Stimulated activated naive B cell treated with anti-CD40 and anti-IgM and Interleukin-4, amounts not matched to agents 10 μg/mL and 1 μg/mL and 100 μg/mL, for 72 hours (primary cell): ENCODE data around the gene ZFAND6.
"Not testable (repeated sequence)": the region's sequence is repeated elsewhere in the genome, so short reads cannot be mapped to it uniquely, and the experiment has no call there.

Source experiments
- ATAC-seq, 2 donors: fragments of 150-1000 bp; cut with Tn5 transposase; replicated peaks; 2 replicates each; pipeline ENCODE4 v1.10.0; 2021; ENCODE audit warnings: moderate library complexity in 1 of 2
- DNase-seq: peaks from one replicate; pipeline ENCODE4 v3.0.0; 2021
- H3K27ac Mint-ChIP-seq: one replicate; pipeline ENCODE4 v1.8.0; 2022; ENCODE audit warnings: mild to moderate bottlenecking, mixed read lengths
- H3K27me3 Mint-ChIP-seq, 2 donors: one replicate each; pipeline ENCODE4 v1.8.0; 2022; ENCODE audit warnings: mixed read lengths in 2 of 2
- H3K36me3 Mint-ChIP-seq, 2 donors: one replicate each; pipeline ENCODE4 v1.8.0; 2022; ENCODE audit warnings: mixed read lengths in 2 of 2, mild to moderate bottlenecking in 1 of 2
- H3K4me1 Mint-ChIP-seq, 2 donors: one replicate each; pipeline ENCODE4 v1.8.0; 2022; ENCODE audit warnings: mixed read lengths in 2 of 2, mild to moderate bottlenecking in 1 of 2
- H3K4me3 Mint-ChIP-seq, 2 donors: one replicate each; pipeline ENCODE4 v1.8.0; 2022; ENCODE audit warnings: mild to moderate bottlenecking in 2 of 2, mixed read lengths in 2 of 2, moderate library complexity in 1 of 2
- H3K9me3 Mint-ChIP-seq, 2 donors: one replicate each; pipeline ENCODE4 v1.8.0; 2022; ENCODE audit warnings: mixed read lengths in 2 of 2, mild to moderate bottlenecking in 1 of 2

The ZFAND6 gene

GRCh38 chr15:80058851-80059785 lies at the start of gene ZFAND6:
TSS of gene ZFAND6 (plus strand) at chr15:80059676. CDS start at chr15:80120345, 60,669 bp downstream.
- peak within 1 kb of the TSS; percentile 98 for H3K27ac Mint-ChIP-seq
- H3K9me3 Mint-ChIP-seq, result no peaks in the 10 kb centered on the region
- H3K4me1 Mint-ChIP-seq, result peaks cover 18 to 45% of the 10 kb centered on the region in 2 donors
- H3K27me3 Mint-ChIP-seq, result no peaks in the 10 kb centered on the region
- ATAC-seq, result peak; percentile 83 to 86
- peak; percentile 95 for DNase-seq
- no peaks in the 10 kb centered on the region for H3K36me3 Mint-ChIP-seq
- H3K4me3 Mint-ChIP-seq, result peak within 1 kb of the TSS; percentile 95 to 98

DNA sequence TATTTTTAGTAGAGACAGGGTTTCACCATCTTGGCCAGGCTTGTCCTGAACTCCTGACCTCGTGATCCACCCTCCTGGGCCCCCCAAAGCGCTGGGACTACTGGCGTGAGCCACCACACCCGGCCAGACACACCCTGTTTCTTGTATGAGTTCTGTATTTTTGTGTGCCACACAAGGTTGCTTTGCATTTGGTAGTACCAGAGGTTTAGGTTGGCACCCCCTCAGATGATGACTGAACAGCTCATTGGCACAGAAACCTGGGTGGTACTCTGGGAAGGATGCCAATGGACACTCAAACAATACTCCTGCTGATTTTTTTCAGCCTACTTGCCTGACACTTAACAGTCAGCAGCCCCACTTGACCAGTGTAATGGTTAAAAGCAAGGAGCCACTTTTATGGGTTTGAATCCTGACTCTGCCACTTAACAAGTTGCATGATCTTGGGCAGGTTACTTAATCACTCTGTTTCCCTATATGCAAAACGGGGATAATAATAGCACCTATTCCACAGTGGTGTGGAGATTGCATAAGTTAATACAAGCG lies 49.3 kb upstream of the ZFAND6 start:
- no peak for DNase-seq
- H3K27me3 Mint-ChIP-seq, result no peaks in the 10 kb centered on the region
- peaks cover 25 to 36% of the 10 kb centered on the region in 2 donors for H3K4me1 Mint-ChIP-seq
- peak overlapping the region; percentile 91 for H3K27ac Mint-ChIP-seq
- H3K4me3 Mint-ChIP-seq, result peak overlapping the region; percentile 9 to 46
- peaks cover 0 to 4% of the 10 kb centered on the region in 2 donors for H3K36me3 Mint-ChIP-seq
- peaks cover 0 to 6% of the 10 kb centered on the region in 2 donors for H3K9me3 Mint-ChIP-seq
- ATAC-seq, result no peak

GRCh38 chr15:80011041-80011523 lies 48.4 kb upstream of the ZFAND6 start:
- not testable (repeated sequence) for H3K9me3 Mint-ChIP-seq, DNase-seq, H3K27me3 Mint-ChIP-seq, H3K36me3 Mint-ChIP-seq
- H3K27ac Mint-ChIP-seq, result peak overlapping the region; percentile 88
- peak; percentile 57 to 67 for ATAC-seq
- peaks cover 26 to 40% of the 10 kb centered on the region in 2 donors for H3K4me1 Mint-ChIP-seq
- H3K4me3 Mint-ChIP-seq, result peak overlapping the region; percentile 37 to 52

DNA sequence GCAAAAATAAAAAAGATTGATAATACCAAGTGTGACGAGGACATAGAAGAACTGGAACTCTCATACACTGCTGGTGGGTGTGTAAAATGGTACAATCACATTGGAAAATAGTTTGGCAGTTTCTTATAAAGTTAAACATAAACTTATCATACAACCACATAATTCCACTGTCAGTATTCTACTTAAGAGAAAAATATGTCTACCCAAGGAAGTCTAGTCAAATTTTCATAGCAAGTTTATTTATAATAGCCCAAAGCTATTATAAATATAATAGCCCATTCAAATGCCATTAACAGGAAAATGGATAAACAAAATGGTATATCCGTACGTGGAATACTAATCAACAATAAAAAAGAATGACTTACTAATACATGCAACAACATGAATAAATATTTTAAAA lies 47.9 kb upstream of the ZFAND6 start:
- ATAC-seq (no peak), DNase-seq (no peak)
- H3K27me3 Mint-ChIP-seq, result no peaks in the 10 kb centered on the region
- peaks cover 0 to 6% of the 10 kb centered on the region in 2 donors for H3K9me3 Mint-ChIP-seq
- peaks cover 0 to 4% of the 10 kb centered on the region in 2 donors for H3K36me3 Mint-ChIP-seq
- peak overlapping the region; percentile 88 for H3K27ac Mint-ChIP-seq
- no peak overlapping the region for H3K4me3 Mint-ChIP-seq
- peaks cover 26 to 41% of the 10 kb centered on the region in 2 donors for H3K4me1 Mint-ChIP-seq

DNA sequence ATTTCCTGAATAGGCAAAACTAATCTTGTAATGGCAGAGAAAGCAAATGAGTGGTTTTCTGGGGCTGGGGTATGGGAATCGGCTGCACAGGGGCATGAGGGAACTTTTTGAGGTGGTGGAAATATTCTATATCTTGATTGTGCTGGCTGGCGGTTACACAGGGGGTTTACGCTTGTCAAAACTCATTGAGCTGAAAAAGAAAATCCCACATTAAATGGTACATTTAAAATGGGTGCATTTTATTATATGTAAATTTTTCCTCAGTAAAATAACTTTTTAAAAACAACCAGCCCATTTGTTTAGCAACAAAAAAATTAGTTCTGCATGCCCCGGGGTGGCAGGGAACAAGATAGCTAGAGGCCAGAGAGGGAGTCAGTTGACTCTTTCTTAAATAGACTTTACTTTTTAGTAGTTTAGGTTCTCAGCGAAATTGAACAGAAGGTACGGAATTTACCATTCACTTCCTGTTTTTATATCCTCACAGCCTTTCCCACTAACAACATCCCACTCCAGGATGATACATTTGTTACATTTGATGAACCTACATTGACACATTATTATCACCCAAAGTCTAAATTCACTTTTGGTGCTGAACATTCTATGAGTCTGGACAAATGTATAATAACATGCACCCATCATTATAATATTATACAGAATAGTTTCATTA lies 47.3 kb upstream of the ZFAND6 start:
- Mint-ChIP-seq H3K27ac (no peak overlapping the region), H3K36me3 (peaks cover 0 to 4% of the 10 kb centered on the region in 2 donors), H3K4me3 (no peak overlapping the region), H3K27me3 (no peaks in the 10 kb centered on the region), H3K4me1 (peaks cover 26 to 42% of the 10 kb centered on the region in 2 donors), H3K9me3 (peaks cover 0 to 6% of the 10 kb centered on the region in 2 donors)
- ATAC-seq, result no peak
- DNase-seq, result no peak

DNA sequence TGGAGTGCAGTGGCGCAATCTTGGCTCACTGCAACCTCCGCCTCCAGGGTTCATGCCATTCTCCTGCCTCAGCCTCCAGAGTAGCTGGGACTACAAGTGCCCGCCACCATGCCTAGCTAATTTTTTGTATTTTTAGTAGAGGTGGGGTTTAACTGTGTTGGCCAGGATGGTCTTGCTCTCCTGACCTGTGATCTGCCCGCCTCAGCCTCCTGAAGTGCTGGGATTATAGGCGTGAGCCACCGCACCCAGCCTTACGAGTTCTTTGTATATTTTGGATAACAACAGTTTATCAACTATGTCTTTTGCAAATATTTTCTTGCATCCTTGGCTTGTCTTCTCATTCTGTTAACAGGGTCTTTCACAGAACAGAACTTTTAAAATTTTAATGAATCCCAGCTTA lies 45.3 kb upstream of the ZFAND6 start:
- not testable (repeated sequence) for H3K27ac Mint-ChIP-seq, H3K36me3 Mint-ChIP-seq, ATAC-seq, H3K9me3 Mint-ChIP-seq, H3K27me3 Mint-ChIP-seq, H3K4me3 Mint-ChIP-seq, DNase-seq
- H3K4me1 Mint-ChIP-seq, result peaks cover 34 to 53% of the 10 kb centered on the region in 2 donors

GRCh38 chr15:80015156-80015555 lies 44.3 kb upstream of the ZFAND6 start:
- Mint-ChIP-seq H3K36me3 (peaks cover 0 to 4% of the 10 kb centered on the region in 2 donors), H3K9me3 (peaks cover 0 to 4% of the 10 kb centered on the region in 2 donors), H3K4me1 (peaks cover 33 to 50% of the 10 kb centered on the region in 2 donors), H3K27me3 (no peaks in the 10 kb centered on the region), H3K4me3 (no peak overlapping the region), H3K27ac (peak overlapping the region; percentile 67)
- DNase-seq (no peak), ATAC-seq (no peak)

DNA sequence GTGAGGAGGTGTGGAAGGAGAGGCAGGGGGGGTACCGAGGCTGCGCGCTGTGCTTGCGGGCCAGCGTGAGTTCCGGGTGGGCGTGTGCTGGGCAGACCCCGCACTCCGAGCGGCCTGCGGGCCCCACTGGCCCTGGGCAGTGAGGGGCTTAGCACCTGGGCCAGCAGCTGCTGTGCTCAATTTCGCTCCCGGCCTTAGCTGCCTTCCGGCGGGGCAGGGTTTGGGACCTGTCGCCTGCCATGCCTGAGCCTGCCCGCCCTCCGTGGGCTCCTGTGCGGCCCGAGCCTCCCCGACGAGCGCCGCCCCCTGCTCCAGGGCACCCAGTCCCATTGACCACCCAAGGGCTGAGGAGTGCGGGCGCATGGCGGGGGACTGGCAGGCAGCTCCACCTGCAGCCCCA lies 43.0 kb upstream of the ZFAND6 start:
- peaks cover 24 to 39% of the 10 kb centered on the region in 2 donors for H3K4me1 Mint-ChIP-seq
- not testable (repeated sequence) for H3K9me3 Mint-ChIP-seq, H3K36me3 Mint-ChIP-seq, H3K27me3 Mint-ChIP-seq, ATAC-seq, H3K27ac Mint-ChIP-seq, DNase-seq, H3K4me3 Mint-ChIP-seq

GRCh38 chr15:80017139-80017538 lies 42.3 kb upstream of the ZFAND6 start:
- DNase-seq, H3K36me3 Mint-ChIP-seq, H3K27me3 Mint-ChIP-seq, H3K9me3 Mint-ChIP-seq, ATAC-seq: not testable (repeated sequence)
- Mint-ChIP-seq H3K4me3 (peak overlapping the region; percentile 12 to 73), H3K4me1 (peaks cover 22 to 39% of the 10 kb centered on the region in 2 donors), H3K27ac (peak overlapping the region; percentile 94)

GRCh38 chr15:80019168-80019745 lies 40.2 kb upstream of the ZFAND6 start:
- H3K27ac Mint-ChIP-seq, result peak overlapping the region; percentile 94
- peaks cover 26 to 33% of the 10 kb centered on the region in 2 donors for H3K4me1 Mint-ChIP-seq
- DNase-seq (no peak), ATAC-seq (no peak)
- H3K9me3 Mint-ChIP-seq, result peaks cover 4 to 6% of the 10 kb centered on the region in 2 donors
- H3K36me3 Mint-ChIP-seq, result peaks cover 0 to 6% of the 10 kb centered on the region in 2 donors
- peaks cover 0 to 5% of the 10 kb centered on the region in 2 donors for H3K27me3 Mint-ChIP-seq
- peak overlapping the region in 1 of 2 donors; percentile 32 for H3K4me3 Mint-ChIP-seq

- peaks cover 23 to 33% of the 10 kb centered on the region in 2 donors for H3K4me1 Mint-ChIP-seq
- not testable (repeated sequence) for DNase-seq, H3K9me3 Mint-ChIP-seq, H3K4me3 Mint-ChIP-seq, ATAC-seq, H3K36me3 Mint-ChIP-seq, H3K27me3 Mint-ChIP-seq, H3K27ac Mint-ChIP-seq
Observed at GRCh38 chr15:80020149-80020548, 39.3 kb upstream of the ZFAND6 start.

- ATAC-seq, result no peak
- DNase-seq, result no peak
- H3K4me3 Mint-ChIP-seq, result no peak overlapping the region
- H3K27ac Mint-ChIP-seq, result peak overlapping the region; percentile 31
- H3K27me3 Mint-ChIP-seq, result peaks cover 0 to 5% of the 10 kb centered on the region in 2 donors
- peaks cover 0 to 2% of the 10 kb centered on the region in 2 donors for H3K36me3 Mint-ChIP-seq
- H3K9me3 Mint-ChIP-seq, result peaks cover 3 to 4% of the 10 kb centered on the region in 2 donors
- peaks cover 21 to 32% of the 10 kb centered on the region in 2 donors for H3K4me1 Mint-ChIP-seq
Observed at GRCh38 chr15:80020731-80021130, 38.7 kb upstream of the ZFAND6 start.

DNA sequence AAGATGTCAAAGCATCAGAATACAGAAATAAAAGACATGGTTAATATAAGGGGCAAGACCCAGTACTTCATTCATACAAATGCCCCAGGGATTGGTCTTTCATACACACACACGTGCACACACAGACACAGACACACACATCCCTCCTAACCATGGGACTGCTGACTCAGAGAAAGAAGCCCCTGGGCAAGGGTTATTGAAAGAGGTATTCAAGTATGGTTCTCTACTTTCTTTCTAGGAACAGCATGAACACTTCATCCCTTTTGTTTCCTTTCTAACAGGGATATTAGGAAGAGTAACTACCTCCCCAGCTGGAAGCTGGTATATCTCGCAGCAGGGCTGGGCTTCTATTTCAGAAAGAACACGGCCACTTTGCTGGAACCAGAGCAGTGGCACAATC lies 33.2 kb upstream of the ZFAND6 start:
- Mint-ChIP-seq H3K4me3 (no peak overlapping the region), H3K4me1 (peaks cover 0 to 9% of the 10 kb centered on the region in 2 donors), H3K27me3 (peaks cover 0 to 5% of the 10 kb centered on the region in 2 donors), H3K27ac (no peak overlapping the region), H3K9me3 (peaks cover 3 to 9% of the 10 kb centered on the region in 2 donors), H3K36me3 (peaks cover 0 to 2% of the 10 kb centered on the region in 2 donors)
- DNase-seq (no peak), ATAC-seq (no peak)

DNA sequence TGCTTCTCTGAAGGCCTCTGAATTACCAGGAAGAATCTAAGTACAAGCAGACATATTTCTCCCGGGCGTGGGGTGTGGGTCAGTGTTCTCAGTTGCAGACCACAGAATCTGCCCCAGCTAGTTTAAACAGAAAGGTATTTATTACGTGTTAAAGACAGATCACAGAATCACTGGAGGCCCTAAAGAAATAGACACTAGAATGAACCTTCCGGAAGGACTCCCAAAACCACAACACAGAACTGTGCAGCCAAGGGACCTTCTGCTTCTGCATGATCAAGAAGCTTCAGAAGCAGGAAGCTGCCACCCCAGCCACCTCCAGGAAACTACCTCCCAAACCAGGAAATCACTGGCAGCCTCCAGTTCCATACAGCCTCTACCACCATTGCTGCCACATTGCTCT lies 32.7 kb upstream of the ZFAND6 start:
- H3K27ac Mint-ChIP-seq, result peak overlapping the region; percentile 51
- peaks cover 3 to 9% of the 10 kb centered on the region in 2 donors for H3K9me3 Mint-ChIP-seq
- H3K36me3 Mint-ChIP-seq, result peaks cover 0 to 2% of the 10 kb centered on the region in 2 donors
- DNase-seq (no peak), ATAC-seq (no peak)
- no peak overlapping the region for H3K4me3 Mint-ChIP-seq
- H3K4me1 Mint-ChIP-seq, result peaks cover 3 to 10% of the 10 kb centered on the region in 2 donors
- peaks cover 0 to 5% of the 10 kb centered on the region in 2 donors for H3K27me3 Mint-ChIP-seq
